IPS DF 6.9 (cell line): ENCODE data around the gene UBE2S.
A peak's percentile ranks its signal among the peaks of the same experiment; 100 is the strongest.

ENCODE experiments used
- DNase-seq: peaks from one replicate; pipeline ENCODE4 v3.0.0-alpha.2; 2013; ENCODE audit warnings: low read depth, low spot score
- H3K27ac ChIP-seq: one replicate; pipeline ENCODE4 v1.5.1; 2013; ENCODE audit warnings: low read length, control low read depth
- H3K27me3 ChIP-seq: 2 replicates; pipeline ENCODE4 v1.6.1; 2013; ENCODE audit warnings: mild to moderate bottlenecking, low read length; ENCODE audit not compliant: control insufficient read depth, insufficient read depth
- H3K36me3 ChIP-seq: 2 replicates; pipeline ENCODE4 v1.6.1; 2013; ENCODE audit warnings: low read length; ENCODE audit not compliant: control insufficient read depth, insufficient read depth
- H3K4me1 ChIP-seq: 2 replicates; pipeline ENCODE4 v1.6.1; 2013; ENCODE audit warnings: low read length; ENCODE audit not compliant: control insufficient read depth, insufficient read depth
- H3K4me3 ChIP-seq: 2 replicates; pipeline ENCODE4 v1.5.1; 2013; ENCODE audit warnings: mild to moderate bottlenecking, low read length
- H3K9me3 ChIP-seq: 2 replicates; pipeline ENCODE4 v1.6.1; 2013; ENCODE audit warnings: low read length, inconsistent platforms; ENCODE audit not compliant: control insufficient read depth, insufficient read depth
- WGBS: extraction: QIAGEN DNeasy Blood & Tissue Kit; methylation state at CpG from one replicate; pipeline ENCODE4 v1.1.7; 2013; ENCODE audit warnings: mixed read lengths, missing lambda C conversion rate; ENCODE audit not compliant: insufficient read length, insufficient coverage; 5-methylcytosine and 5-hydroxymethylcytosine counted together

UBE2S gene

GRCh38 chr19:55384131-55384919, 23.3 kb downstream of the UBE2S start, which contains the start of gene TMEM238:
Gene TMEM238 (minus strand): TSS chr19:55384292. CDS start chr19:55384259, 33 bp downstream.
- Histone ChIP-seq H3K4me3 (peak within 1 kb of the TSS; percentile 69; the same call in 1 of the 2 replicates), H3K27ac (no peak within 1 kb of the TSS), H3K27me3 (no peaks in the 10 kb centered on the region), H3K36me3 (peaks cover 23% of the 10 kb centered on the region), H3K4me1 (peaks cover 3% of the 10 kb centered on the region), H3K9me3 (no peaks in the 10 kb centered on the region)
- WGBS = no CpG with 5 or more reads among the region's 72 CpGs
- no peak for DNase-seq

GRCh38 chr19:55383279-55384130, 24.1 kb downstream of the UBE2S start:
- no peaks in the 10 kb centered on the region for H3K27me3 ChIP-seq
- no peak overlapping the region for H3K27ac ChIP-seq
- H3K9me3 ChIP-seq = no peaks in the 10 kb centered on the region
- DNase-seq = no peak
- H3K4me1 ChIP-seq = peaks cover 3% of the 10 kb centered on the region
- H3K36me3 ChIP-seq = peaks cover 15% of the 10 kb centered on the region
- peak overlapping the region; percentile 69; the same call in 1 of the 2 replicates for H3K4me3 ChIP-seq
- WGBS = no CpG with 5 or more reads among the region's 88 CpGs

GRCh38 chr19:55382522-55383054, 25.0 kb downstream of the UBE2S start:
- no peak for DNase-seq
- WGBS = no CpG with 5 or more reads among the region's 3 CpGs
- H3K4me1 ChIP-seq = peaks cover under 1% of the 10 kb centered on the region
- no peak overlapping the region for H3K27ac ChIP-seq
- no peaks in the 10 kb centered on the region for H3K9me3 ChIP-seq
- peaks cover 6% of the 10 kb centered on the region for H3K36me3 ChIP-seq
- no peak overlapping the region for H3K4me3 ChIP-seq
- H3K27me3 ChIP-seq = no peaks in the 10 kb centered on the region

- H3K27ac ChIP-seq = no peak overlapping the region
- H3K9me3 ChIP-seq = no peaks in the 10 kb centered on the region
- H3K4me1 ChIP-seq = peaks cover 3% of the 10 kb centered on the region; the same call in 1 of the 2 replicates
- DNase-seq = no peak
- no peak overlapping the region for H3K4me3 ChIP-seq
- H3K36me3 ChIP-seq = peaks cover under 1% of the 10 kb centered on the region
- 100% methylated on average over 3 of the region's 5 CpGs for WGBS
- no peaks in the 10 kb centered on the region for H3K27me3 ChIP-seq
Observed at GRCh38 chr19:55382013-55382412, 25.6 kb downstream of the UBE2S start.

- no peak overlapping the region for H3K4me3 ChIP-seq
- H3K4me1 ChIP-seq = peaks cover 7% of the 10 kb centered on the region
- no peaks in the 10 kb centered on the region for H3K9me3 ChIP-seq
- H3K36me3 ChIP-seq = no peaks in the 10 kb centered on the region
- no CpG with 5 or more reads among the region's 11 CpGs for WGBS
- H3K27me3 ChIP-seq = no peaks in the 10 kb centered on the region
- DNase-seq = no peak
- no peak overlapping the region for H3K27ac ChIP-seq
Observed at GRCh38 chr19:55379174-55379573, 28.4 kb downstream of the UBE2S start.

- Histone ChIP-seq H3K9me3 (no peaks in the 10 kb centered on the region), H3K27ac (no peak overlapping the region), H3K27me3 (no peaks in the 10 kb centered on the region), H3K36me3 (no peaks in the 10 kb centered on the region), H3K4me1 (peaks cover 15% of the 10 kb centered on the region), H3K4me3 (peak overlapping the region; percentile 4; the same call in 1 of the 2 replicates)
- no peak for DNase-seq
- WGBS = no CpG with 5 or more reads among the region's 43 CpGs
Observed at GRCh38 chr19:55377356-55378131, 30.0 kb downstream of the UBE2S start.

GRCh38 chr19:55376241-55376933, 31.2 kb downstream of the UBE2S start, which contains the start of gene TMEM190:
Gene TMEM190 (plus strand): TSS chr19:55376826. CDS start chr19:55376854, 28 bp downstream.
- Histone ChIP-seq H3K27ac (no peak within 1 kb of the TSS), H3K9me3 (no peaks in the 10 kb centered on the region), H3K27me3 (peaks cover 4% of the 10 kb centered on the region; the same call in 1 of the 2 replicates), H3K36me3 (no peaks in the 10 kb centered on the region), H3K4me1 (peaks cover 15% of the 10 kb centered on the region), H3K4me3 (peak within 1 kb of the TSS; percentile 4; the same call in 1 of the 2 replicates)
- WGBS = no CpG with 5 or more reads among the region's 21 CpGs
- DNase-seq = no peak

GRCh38 chr19:55373993-55374757, 33.4 kb downstream of the UBE2S start:
- Histone ChIP-seq H3K36me3 (no peaks in the 10 kb centered on the region), H3K9me3 (no peaks in the 10 kb centered on the region), H3K4me1 (peaks cover 15% of the 10 kb centered on the region), H3K4me3 (no peak overlapping the region), H3K27ac (no peak overlapping the region), H3K27me3 (peaks cover 12% of the 10 kb centered on the region; the same call in 1 of the 2 replicates)
- WGBS = no CpG with 5 or more reads among the region's 31 CpGs
- DNase-seq = no peak
